IMR-90 (cell line): ENCODE data around the gene SLC4A4.

Experiments
- CEBPB ChIP-seq: IDR thresholded peaks from 2 replicates; pipeline ENCODE4 v1.6.1; 2012; ENCODE audit warnings: low read depth, low read length, improper control_type of control experiment
- CTCF ChIP-seq: conservative IDR thresholded peaks from 2 replicates; pipeline ENCODE4 v1.5.1; 2012; ENCODE audit warnings: mild to moderate bottlenecking, low read depth, low read length, improper control_type of control experiment
- ELK1 ChIP-seq: fragments of 150-350 bp; IDR thresholded peaks from 2 replicates; pipeline ENCODE4 v1.6.1; 2016; ENCODE audit warnings: low read depth, mild to moderate bottlenecking, low read length, moderate library complexity, borderline replicate concordance
- MXI1 ChIP-seq: IDR thresholded peaks from 2 replicates; pipeline ENCODE4 v1.6.1; 2012; ENCODE audit warnings: low read depth, mild to moderate bottlenecking, low read length, moderate library complexity, borderline replicate concordance
- NFE2L2 ChIP-seq: fragments of 150-350 bp; IDR thresholded peaks from 2 replicates; pipeline ENCODE4 v1.6.1; 2016; ENCODE audit warnings: low read depth, mild to moderate bottlenecking, low read length
- POLR2A ChIP-seq: IDR thresholded peaks from 2 replicates; pipeline ENCODE4 v1.6.1; 2012; ENCODE audit warnings: mild to moderate bottlenecking, low read depth, low read length
- RAD21 ChIP-seq: IDR thresholded peaks from 2 replicates; pipeline ENCODE4 v1.6.1; 2012; ENCODE audit warnings: low read length, improper control_type of control experiment

GRCh38 chr4:71537551-71538065 is 198.8 kb downstream of the SLC4A4 start:
- no peak for TF ChIP-seq CTCF
- TF ChIP-seq CEBPB, result no peak
- TF ChIP-seq ELK1, result no peak
- TF ChIP-seq NFE2L2, result no peak
- TF ChIP-seq RAD21, result no peak
- no peak for TF ChIP-seq MXI1
- TF ChIP-seq POLR2A, result no peak
